HT1080 (cell line): ENCODE measurements around the gene KCNK18. TPM values are rescaled to one million over a fixed set of nuclear protein-coding genes. Genes with fewer than 3 reads are reported as not detected.

Experiments
- DNase-seq: peaks from one replicate; pipeline ENCODE4 v3.0.0-alpha.2; 2015; ENCODE audit warnings: low read depth
- small RNA-seq: library from RNA; depleted of rRNA; stranded (forward); fragments of <200 nt; gene quantifications from one replicate; pipeline ENCODE3, GENCODE V24; 2014
- total RNA-seq: library from RNA; depleted of rRNA; stranded (reverse); fragments of >200 nt; shearing (Covaris generic); gene quantifications from 2 replicates; pipeline ENCODE4 v1.2.3, GENCODE V29; 2014; rRNA removed

Gene KCNK18
- total RNA-seq, 1 experiment from 2014 or later, result not detected

DNA sequence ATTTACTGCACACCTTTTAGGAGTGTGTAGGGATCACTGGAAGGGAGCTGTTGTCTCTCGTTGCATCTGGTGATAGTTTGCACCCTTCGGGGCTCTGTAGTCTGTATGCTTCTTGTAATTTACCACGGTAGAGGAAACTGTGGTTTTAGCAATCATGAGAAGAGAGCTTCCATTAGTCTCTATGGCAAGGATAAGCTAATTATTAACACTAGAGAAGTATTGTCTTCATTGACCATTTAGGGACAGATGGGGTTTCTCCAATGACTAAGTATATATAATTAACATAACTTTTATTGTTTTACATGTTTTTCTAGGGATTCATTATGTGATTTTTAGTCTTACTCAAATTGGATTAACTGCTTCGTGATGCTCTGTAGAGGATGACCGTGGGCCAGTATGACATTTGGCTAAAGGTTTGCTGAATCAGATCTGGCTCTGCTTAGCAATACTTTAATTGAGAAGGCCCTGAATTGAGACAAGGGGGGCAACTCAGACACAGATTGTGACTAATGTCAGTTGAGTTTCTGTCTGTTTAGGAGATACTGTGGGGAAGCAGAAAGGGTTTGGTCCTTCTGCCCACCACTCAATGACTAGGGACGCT, 52.3 kb downstream of the KCNK18 start:
- no peak for DNase-seq

DNA sequence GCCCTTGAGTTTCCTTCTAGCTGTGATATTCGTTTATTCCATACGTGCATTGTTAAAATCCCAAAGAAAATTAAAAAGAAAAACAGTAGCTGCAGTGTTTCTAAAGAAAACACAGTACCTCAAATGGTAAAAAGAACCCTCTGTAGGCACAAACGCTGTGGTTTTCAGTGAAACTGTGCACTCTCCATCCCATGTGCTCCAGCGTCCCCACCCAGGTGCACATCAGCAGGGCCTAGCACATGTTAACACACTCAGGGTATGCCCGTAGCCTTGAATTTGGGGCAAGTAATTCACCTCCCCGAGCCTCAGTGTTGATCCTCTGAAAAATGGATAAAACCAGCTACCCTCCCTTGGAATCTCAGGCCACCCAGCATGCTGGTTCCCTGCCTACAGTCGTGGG, 53.1 kb downstream of the KCNK18 start:
- no peak for DNase-seq

DNA sequence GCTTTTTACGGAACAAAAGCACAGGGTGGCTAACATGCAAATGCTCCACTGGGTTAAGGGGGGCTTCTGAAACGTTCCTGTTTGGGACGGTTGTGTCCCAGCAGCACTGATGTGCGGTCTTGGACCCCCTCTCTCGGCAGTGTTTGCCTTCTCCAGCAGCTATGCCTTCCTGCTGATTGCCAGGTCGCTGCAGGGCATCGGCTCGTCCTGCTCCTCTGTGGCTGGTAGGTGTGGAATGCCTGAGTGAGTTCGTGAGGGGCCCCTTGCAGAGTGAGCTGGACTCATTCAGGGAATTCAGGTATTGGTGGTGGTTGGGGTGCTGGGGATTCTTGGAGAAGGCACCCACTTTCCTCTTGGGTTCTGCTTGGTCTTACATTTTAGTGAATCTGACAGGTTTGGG, 56.6 kb downstream of the KCNK18 start:
- DNase-seq, result no peak

DNA sequence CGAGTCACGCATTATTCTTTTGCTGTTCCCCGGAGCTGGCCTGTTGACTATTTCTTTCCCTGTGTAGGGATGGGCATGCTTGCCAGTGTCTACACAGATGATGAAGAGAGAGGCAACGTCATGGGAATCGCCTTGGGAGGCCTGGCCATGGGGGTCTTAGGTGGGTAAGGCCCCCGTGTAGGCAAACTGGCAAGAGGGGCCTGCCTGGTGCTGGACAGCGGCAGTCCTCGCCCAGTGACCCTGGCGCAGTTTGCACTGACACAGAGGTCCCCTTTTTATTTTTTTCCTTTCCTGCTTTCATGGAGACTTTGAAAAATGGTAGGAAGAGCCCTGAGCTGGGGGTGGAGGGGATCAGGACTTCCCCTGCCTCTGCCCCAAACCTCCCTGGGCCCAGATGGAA, 57.0 kb downstream of the KCNK18 start:
- no peak for DNase-seq

DNA sequence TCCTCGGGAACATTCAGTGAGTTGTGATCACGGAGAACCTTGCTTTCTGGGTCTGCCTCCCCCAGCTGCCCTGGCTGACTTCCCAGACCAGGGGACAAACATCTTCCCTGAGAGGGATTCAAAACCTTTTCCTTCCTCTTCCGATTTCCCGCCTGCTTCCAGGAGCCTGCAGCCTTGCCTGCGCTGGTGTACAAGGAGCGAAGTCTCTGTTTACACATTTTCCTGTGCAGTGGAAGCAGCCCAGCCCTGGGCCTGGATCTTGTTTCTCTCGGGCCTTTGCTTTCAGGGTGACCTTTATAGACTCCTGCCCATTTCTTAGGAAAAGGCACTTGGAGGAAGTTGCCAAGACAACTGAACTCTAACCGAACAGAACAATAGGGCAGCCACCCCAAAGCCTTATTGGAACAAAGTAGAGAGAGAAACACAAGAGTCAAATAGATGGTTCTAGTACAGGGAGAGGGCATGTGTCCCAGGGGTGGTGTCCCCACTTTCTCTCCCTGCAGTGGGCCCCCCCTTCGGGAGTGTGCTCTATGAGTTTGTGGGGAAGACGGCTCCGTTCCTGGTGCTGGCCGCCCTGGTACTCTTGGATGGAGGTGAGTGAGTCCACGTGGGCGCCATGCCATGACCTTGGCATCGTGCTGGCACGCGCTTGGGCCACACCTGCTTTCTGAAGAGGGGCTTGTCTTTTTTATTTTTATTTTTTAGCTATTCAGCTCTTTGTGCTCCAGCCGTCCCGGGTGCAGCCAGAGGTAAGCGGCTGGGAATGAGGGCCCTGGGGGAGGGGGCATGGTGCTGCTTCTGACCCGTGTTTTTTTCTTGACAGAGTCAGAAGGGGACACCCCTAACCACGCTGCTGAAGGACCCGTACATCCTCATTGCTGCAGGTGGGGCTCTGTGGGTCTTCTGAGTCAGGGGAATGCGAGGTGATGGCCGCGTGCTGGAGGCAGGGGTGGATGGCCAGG, 57.8 kb downstream of the KCNK18 start:
- no peak for DNase-seq

DNA sequence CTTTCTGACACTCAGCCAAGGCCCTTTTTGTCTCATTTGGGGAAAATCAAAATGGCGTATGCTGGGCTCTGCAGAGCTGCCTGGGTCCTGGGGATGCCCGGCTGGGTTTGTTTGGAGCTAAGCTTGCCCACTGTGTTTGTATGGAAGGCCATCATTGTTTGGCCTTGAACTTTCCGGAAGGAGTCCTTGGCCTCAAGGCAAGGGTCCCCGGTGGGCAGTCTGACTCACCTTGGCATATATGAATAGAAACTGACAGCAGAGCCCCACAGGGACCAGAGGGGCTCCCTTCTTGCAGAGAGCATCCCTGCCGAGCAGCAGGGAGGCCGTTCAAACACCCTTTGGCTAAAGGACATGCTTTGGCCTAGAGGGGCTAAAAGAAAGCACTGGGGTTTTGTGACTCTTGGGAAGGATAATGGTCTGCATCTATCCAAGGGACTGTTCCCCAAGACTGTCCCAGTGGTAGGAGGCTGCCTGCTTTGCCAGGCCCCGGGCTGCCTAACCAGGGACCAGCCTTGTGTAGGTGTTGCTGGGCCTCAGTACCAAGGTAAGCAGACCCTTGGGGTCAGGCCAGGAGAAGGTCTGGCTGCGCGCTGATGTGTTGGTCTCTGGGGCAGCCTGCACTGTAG, 58.7 kb downstream of the KCNK18 start:
- DNase-seq, result no peak

DNA sequence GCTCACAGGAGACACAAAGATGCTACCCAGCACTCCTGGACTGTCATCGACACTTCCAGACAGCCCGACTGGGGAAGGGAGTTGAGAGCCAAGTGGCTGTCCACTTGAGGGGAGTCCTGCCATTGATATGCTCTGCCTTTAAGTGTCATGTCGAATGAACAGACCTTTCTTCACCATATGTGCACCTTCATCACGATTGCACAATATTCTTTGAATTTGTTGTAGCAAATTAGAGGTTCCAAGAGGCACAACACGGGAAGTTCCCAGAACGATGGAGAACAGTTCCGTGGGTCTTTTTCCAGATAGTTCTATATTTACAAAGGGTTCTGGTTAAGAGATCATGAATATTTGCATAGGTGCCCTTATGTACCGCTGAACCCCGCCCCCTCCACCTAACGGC, 59.6 kb downstream of the KCNK18 start:
- no peak for DNase-seq

DNA sequence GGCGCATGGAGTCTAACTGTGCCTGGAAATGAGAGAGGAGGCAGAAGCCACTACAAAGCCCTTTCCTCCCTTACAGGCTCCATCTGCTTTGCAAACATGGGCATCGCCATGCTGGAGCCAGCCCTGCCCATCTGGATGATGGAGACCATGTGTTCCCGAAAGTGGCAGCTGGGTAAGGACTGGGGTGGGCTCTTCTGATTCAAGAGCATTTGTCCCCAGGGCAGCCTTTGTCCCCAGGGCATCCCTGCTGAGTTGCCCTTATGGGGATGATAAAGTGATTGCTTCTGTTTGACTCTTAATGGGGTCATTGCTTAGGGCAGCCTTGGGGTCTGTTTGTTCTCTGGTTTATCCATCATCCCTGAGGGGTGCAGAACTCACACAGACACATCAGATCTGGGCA, 60.4 kb downstream of the KCNK18 start:
- DNase-seq, result no peak

DNA sequence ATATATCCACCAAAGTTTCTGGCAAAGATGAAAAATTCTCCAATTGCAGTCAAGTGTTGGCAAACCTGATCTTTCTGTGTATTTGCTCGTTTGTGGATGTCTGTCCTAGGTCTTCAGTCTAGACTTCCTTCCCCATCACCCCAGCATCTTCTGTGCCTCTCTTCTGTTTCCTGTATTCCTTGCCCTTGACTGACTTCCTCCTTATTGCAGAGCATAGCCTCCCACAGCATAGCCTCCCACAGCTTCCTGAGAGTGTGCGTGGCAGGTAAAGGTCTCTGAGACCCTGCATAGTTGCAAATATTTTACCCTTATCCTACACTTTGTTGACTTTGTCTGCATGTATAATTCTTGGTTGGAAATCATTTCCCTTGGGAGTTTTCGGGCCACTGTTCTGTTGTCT, 62.0 kb downstream of the KCNK18 start:
- DNase-seq, result no peak

Small RNA genes within 50 kb of the gene (small RNA-seq; reads per million reads assigned to genes)
- gene MIR3663, result not detected

Other genes with a start within 250 kb of the KCNK18 start
- 3.9 and 7.1 TPM in 2 replicates for gene SHTN1, start 192.3 kb upstream of the KCNK18 start, total RNA-seq
- gene VAX1, start 59.2 kb upstream of the KCNK18 start, total RNA-seq, result not detected in 2 replicates
- gene SLC18A2, start 43.6 kb downstream of the KCNK18 start, total RNA-seq, result not detected in 2 replicates
- gene PDZD8, start 178.0 kb downstream of the KCNK18 start, total RNA-seq, result 16.7 and 26.1 TPM in 2 replicates